HEK293T (cell line): Measurements from ENCODE around the gene SLCO3A1.
"Not testable (repeated sequence)": the region's sequence is repeated elsewhere in the genome, so short reads cannot be mapped to it uniquely, and the experiment has no call there.

Experiments used
- CTCF ChIA-PET: fragments of 350-600 bp; formaldehyde crosslinking; extraction: SDS; loops from one replicate; lab custom pipeline; 2021; ENCODE audit warnings: antibody characterized with exemption, inconsistent platforms; lab: Yijun Ruan, JAX
- POLR2A ChIA-PET: fragments of 350-600 bp; formaldehyde crosslinking; extraction: SDS; loops from one replicate; lab custom pipeline; 2020; ENCODE audit warnings: antibody characterized with exemption, inconsistent platforms; lab: Yijun Ruan, JAX
- DNase-seq: peaks from one replicate; pipeline ENCODE4 v3.0.0; 2012; ENCODE audit warnings: mixed read lengths; ENCODE audit errors: extremely low spot score
- ARNT ChIP-seq: fragments of 450-650 bp; IDR thresholded peaks from 2 replicates; pipeline ENCODE4 v1.6.1; 2017; ENCODE audit warnings: mild to moderate bottlenecking
- BHLHE40 ChIP-seq: fragments of 450-650 bp; IDR thresholded peaks from 2 replicates; pipeline ENCODE4 v1.6.1; 2016; ENCODE audit warnings: mild to moderate bottlenecking, moderate library complexity, borderline replicate concordance
- CTBP1 ChIP-seq: fragments of 450-650 bp; IDR thresholded peaks from 2 replicates; pipeline ENCODE4 v1.6.1; 2016; ENCODE audit warnings: borderline replicate concordance
- ELF4 ChIP-seq: fragments of 450-650 bp; IDR thresholded peaks from 2 replicates; pipeline ENCODE4 v1.6.1; 2017; ENCODE audit warnings: antibody characterized with exemption
- FOXA1 ChIP-seq: fragments of 450-650 bp; IDR thresholded peaks from 2 replicates; pipeline ENCODE4 v1.6.1; 2016; ENCODE audit warnings: mild to moderate bottlenecking
- FOXK2 ChIP-seq: fragments of 450-650 bp; IDR thresholded peaks from 2 replicates; pipeline ENCODE4 v1.6.1; 2016; ENCODE audit warnings: mild to moderate bottlenecking
- FOXM1 ChIP-seq: fragments of 450-650 bp; IDR thresholded peaks from 2 replicates; pipeline ENCODE4 v1.6.1; 2017; ENCODE audit warnings: mild to moderate bottlenecking, borderline replicate concordance
- HDGF ChIP-seq: fragments of 450-650 bp; IDR thresholded peaks from 2 replicates; pipeline ENCODE4 v1.6.1; 2017; ENCODE audit warnings: antibody characterized with exemption, borderline replicate concordance
- L3MBTL2 ChIP-seq: fragments of 450-650 bp; conservative IDR thresholded peaks from 2 replicates; pipeline ENCODE4 v1.6.1; 2016; ENCODE audit warnings: mild to moderate bottlenecking
- LEF1 ChIP-seq: fragments of 450-650 bp; IDR thresholded peaks from 2 replicates; pipeline ENCODE4 v1.6.1; 2017; ENCODE audit warnings: mild to moderate bottlenecking, borderline replicate concordance
- NFRKB ChIP-seq: fragments of 450-650 bp; IDR thresholded peaks from 2 replicates; pipeline ENCODE4 v1.6.1; 2016; ENCODE audit warnings: mild to moderate bottlenecking, moderate library complexity
- PKNOX1 ChIP-seq: fragments of 450-650 bp; IDR thresholded peaks from 2 replicates; pipeline ENCODE4 v1.6.1; 2016
- SP1 ChIP-seq: fragments of 450-650 bp; IDR thresholded peaks from 2 replicates; pipeline ENCODE4 v1.6.1; 2017
- SUZ12 ChIP-seq: fragments of 450-650 bp; IDR thresholded peaks from 2 replicates; pipeline ENCODE4 v1.6.1; 2016; ENCODE audit warnings: mild to moderate bottlenecking
- TARDBP ChIP-seq: fragments of 450-650 bp; IDR thresholded peaks from 2 replicates; pipeline ENCODE4 v1.6.1; 2016
- ZNF384 ChIP-seq: fragments of 450-650 bp; IDR thresholded peaks from 2 replicates; pipeline ENCODE4 v1.6.1; 2016

The SLCO3A1 gene

GRCh38 chr15:92069308-92070250, 216.1 kb downstream of the SLCO3A1 start:
- DNase-seq = no peak
- POLR2A ChIA-PET = no interaction called here
- TF ChIP-seq NFRKB (no peak), PKNOX1 (no peak), FOXM1 (no peak)
- CTCF ChIA-PET = no interaction called here

DNA sequence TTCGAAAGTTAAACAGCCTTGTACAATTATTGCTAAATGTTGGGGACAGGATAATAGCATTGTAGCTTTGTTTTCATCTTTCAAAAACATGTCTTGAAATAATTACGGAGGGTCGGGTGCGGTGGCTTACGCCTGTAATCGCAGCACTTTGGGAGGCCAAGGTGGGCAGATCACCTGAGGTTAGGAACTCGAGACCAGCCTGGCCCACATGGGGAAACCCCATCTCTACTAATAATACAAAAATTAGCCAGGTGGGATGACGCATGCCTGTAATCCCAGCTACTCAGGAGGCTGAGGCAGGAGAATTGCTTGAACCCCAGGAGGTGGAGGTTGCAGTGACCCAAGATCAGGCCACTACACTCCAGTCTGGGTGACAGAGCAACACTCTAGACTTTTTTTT, 216.7 kb downstream of the SLCO3A1 start:
- POLR2A ChIA-PET, CTCF ChIA-PET, DNase-seq: not testable (repeated sequence)

DNA sequence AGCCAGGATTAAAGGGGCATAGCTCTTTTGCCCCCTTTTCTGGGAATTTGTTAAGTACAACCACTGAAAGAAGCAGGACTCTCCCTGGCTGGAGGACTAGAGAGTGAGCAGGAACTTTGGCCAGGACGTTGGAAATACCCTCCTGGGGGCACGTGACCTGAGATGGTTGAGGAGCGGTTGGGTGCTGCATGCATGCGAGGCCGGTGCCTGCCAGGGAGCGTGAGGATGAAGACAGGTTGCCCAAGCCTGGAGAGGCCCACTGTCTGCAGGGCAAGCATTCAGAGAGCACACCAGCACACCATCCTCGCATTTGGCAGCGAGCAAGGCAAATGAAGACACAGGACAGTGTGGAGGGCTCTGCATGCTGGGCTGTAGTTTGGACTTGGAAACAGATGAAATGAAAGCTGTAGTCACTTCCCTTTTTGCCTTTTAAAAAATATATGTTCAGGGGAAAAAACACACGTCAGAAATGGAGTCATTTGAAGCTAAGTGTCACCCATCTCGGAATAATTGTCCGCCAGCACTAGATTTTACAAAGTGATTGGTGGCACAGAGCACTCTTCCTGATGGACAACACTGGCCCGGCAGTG, 217.6 kb downstream of the SLCO3A1 start:
- DNase-seq = no peak
- ChIA-PET POLR2A (no interaction called here), CTCF (no interaction called here)
- TF ChIP-seq ELF4 (no peak), CTBP1 (no peak), ZNF384 (no peak), LEF1 (no peak), ARNT (no peak), PKNOX1 (no peak), SP1 (no peak), SUZ12 (no peak), FOXA1 (no peak), HDGF (no peak), L3MBTL2 (no peak)

DNA sequence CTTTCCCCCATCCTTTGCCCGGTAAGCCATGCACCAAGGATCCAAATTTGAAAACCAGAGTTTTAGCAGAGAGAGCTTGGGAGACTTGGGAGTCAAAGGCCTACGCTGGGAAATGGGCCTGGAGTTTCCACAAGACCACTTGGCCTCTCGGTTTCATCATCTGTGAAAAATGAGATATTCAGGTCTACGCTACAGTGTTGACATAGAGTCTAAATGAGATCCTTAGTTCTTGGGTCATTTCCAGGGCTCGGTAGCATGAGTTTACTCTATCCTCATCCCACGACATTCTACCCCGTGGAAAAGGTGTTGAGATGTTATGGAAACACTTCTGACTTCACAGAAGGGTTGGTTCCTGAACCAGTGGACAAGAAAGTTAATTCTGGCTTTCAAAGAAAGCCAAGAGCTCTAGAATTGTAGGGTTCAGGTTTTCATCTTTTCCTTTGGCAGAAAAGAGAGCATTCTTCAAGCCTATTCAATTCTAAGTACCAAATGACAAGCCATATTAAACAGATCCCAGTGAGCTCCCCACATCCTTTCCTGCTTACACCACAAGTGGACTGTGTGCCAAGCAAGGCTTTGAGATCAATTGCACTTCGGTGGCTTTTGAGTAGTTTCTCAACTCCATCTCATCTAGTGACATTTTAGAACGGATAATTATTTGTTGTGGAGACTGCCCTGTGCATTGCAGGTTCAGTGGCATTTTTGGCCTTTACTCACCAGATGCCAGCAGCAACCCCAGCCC, 219.7 kb downstream of the SLCO3A1 start:
- TF ChIP-seq BHLHE40 (no peak), FOXK2 (no peak), L3MBTL2 (no peak), ZNF384 (no peak), SUZ12 (no peak), HDGF (no peak), ELF4 (no peak), PKNOX1 (no peak), SP1 (no peak), NFRKB (no peak)
- DNase-seq = no peak
- POLR2A ChIA-PET = no interaction called here
- CTCF ChIA-PET = no interaction called here

- ChIA-PET POLR2A (no interaction called here), CTCF (no interaction called here)
- TF ChIP-seq ELF4 (no peak), FOXA1 (no peak)
- DNase-seq = no peak
Measured at GRCh38 chr15:92074101-92074500, 220.6 kb downstream of the SLCO3A1 start.

DNA sequence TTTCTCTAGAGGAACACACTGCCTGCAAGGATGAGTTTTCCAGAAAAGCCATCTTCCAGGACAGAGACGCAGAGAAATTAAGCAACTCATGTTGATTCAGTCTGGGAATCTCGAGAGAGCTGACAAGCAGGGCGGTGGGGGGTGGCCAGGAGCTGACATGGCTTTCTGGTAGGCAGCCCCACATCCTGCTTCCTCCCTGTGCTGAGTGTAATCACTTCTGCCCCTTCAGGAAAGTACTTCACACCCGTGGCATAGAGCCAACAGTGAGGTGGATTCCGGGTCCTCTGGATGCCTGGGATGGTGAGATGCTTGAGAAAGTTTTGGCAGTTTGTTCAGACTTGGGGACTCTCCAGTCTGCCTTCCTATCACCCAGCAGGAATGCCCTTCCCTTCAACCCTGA, 221.1 kb downstream of the SLCO3A1 start:
- ChIA-PET CTCF (interaction anchor here (0.7 to 1.0 kb wide), 2 partner anchors 14 to 368 kb away, joined by 3 to 5 read pairs; no protein-coding TSS in a partner anchor), POLR2A (no interaction called here)
- TF ChIP-seq FOXA1 = no peak
- no peak for DNase-seq

- TF ChIP-seq TARDBP (no peak), BHLHE40 (no peak), CTBP1 (no peak), ELF4 (no peak), ZNF384 (no peak), SUZ12 (no peak), FOXM1 (no peak), SP1 (no peak), ARNT (no peak), NFRKB (no peak), FOXK2 (no peak), LEF1 (no peak), L3MBTL2 (no peak), FOXA1 (no peak), PKNOX1 (no peak), HDGF (no peak)
- DNase-seq = no peak
- ChIA-PET CTCF (interaction anchor here (0.7 kb wide), 1 partner anchor 824 kb away, joined by 3 read pairs; no protein-coding TSS in a partner anchor), POLR2A (no interaction called here)
Measured at GRCh38 chr15:92075764-92076163, 222.3 kb downstream of the SLCO3A1 start.
